Panc1 (cell line): ENCODE measurements around the gene KCNC1. TPM values are rescaled to one million over a fixed set of nuclear protein-coding genes. Genes with fewer than 3 reads are reported as not detected.

Experiments used
- ATAC-seq: fragments of 200-7000 bp; cut with Tn5 transposase; 2 replicates; pipeline ENCODE4 v1.9.1; 2020; ENCODE audit warnings: mild to moderate bottlenecking, moderate library complexity
- BruUV-seq: library from RNA; stranded (reverse); fragments of 400-500 nt; replicated peaks from 2 replicates; lab custom pipeline; 2021; lab: Mats Ljungman, UMichigan
- CTCF ChIA-PET: fragments of 300-600 bp; sonication (Branson Sonifier 250); formaldehyde crosslinking; loops from one replicate; lab custom pipeline; 2022; ENCODE audit warnings: antibody characterized with exemption; lab: Charles Lee
- POLR2A ChIA-PET: fragments of 300-600 bp; sonication (Branson Sonifier 250); formaldehyde crosslinking; loops from one replicate; lab custom pipeline; 2022; ENCODE audit warnings: antibody characterized with exemption; lab: Charles Lee
- DNase-seq: peaks from one replicate; pipeline ENCODE4 v3.0.0-alpha.2; 2010; ENCODE audit warnings: low read depth, low spot score
- H3K27ac ChIP-seq: 2 replicates; pipeline ENCODE4 v1.5.1; 2011; ENCODE audit warnings: mild to moderate bottlenecking, low read length, inconsistent platforms
- H3K27me3 ChIP-seq: fragments of 200-500 bp; sonication (Bioruptor generic); 2 replicates; pipeline ENCODE4 v1.6.0; 2014; ENCODE audit warnings: low read length, inconsistent platforms; ENCODE audit not compliant: control insufficient read depth, insufficient read depth
- H3K36me3 ChIP-seq: fragments of 200-500 bp; sonication (Bioruptor generic); 2 replicates; pipeline ENCODE4 v1.5.1; 2014; ENCODE audit warnings: inconsistent platforms, mild to moderate bottlenecking, low read length, moderate library complexity; ENCODE audit not compliant: control insufficient read depth, insufficient read depth
- H3K4me1 ChIP-seq: 2 replicates; pipeline ENCODE4 v1.5.1; 2011; ENCODE audit warnings: inconsistent platforms, mild to moderate bottlenecking, low read length, moderate library complexity; ENCODE audit not compliant: control insufficient read depth, insufficient read depth
- H3K4me3 ChIP-seq, 2 experiments: 2 replicates each; pipeline ENCODE4 v1.5.1; 2011 to 2012; ENCODE audit warnings: low read depth in 2 of 2, low read length in 2 of 2, mild to moderate bottlenecking in 2 of 2, inconsistent platforms in 1 of 2, moderate library complexity in 1 of 2
- H3K9me3 ChIP-seq: fragments of 200-500 bp; sonication (Bioruptor generic); 2 replicates; pipeline ENCODE4 v1.5.1; 2014; ENCODE audit warnings: low read depth, mild to moderate bottlenecking, inconsistent platforms, low read length, moderate library complexity; ENCODE audit not compliant: control insufficient read depth, insufficient read depth
- CTCF ChIP-seq: fragments of 450-650 bp; IDR thresholded peaks from 2 replicates; pipeline ENCODE4 v1.5.1; 2017; ENCODE audit warnings: mild to moderate bottlenecking
- POLR2AphosphoS5 ChIP-seq: IDR thresholded peaks from 2 replicates; pipeline ENCODE4 v1.6.1; 2012; ENCODE audit warnings: mild to moderate bottlenecking, low read depth, low read length, moderate library complexity
- REST ChIP-seq, 2 experiments: IDR thresholded peaks; 2 replicates each; pipeline ENCODE4 v1.6.1; 2011 to 2012; ENCODE audit warnings: low read depth in 2 of 2, control low read depth in 1 of 2, low read length in 1 of 2, mild to moderate bottlenecking in 1 of 2, moderate library complexity in 1 of 2; ENCODE audit not compliant: insufficient read depth in 1 of 2
- SIN3A ChIP-seq: IDR thresholded peaks from 2 replicates; pipeline ENCODE4 v1.6.1; 2012; ENCODE audit warnings: low read depth, mild to moderate bottlenecking, low read length, moderate library complexity, borderline replicate concordance; ENCODE audit not compliant: insufficient read depth
- TCF7L2 ChIP-seq: IDR thresholded peaks from 2 replicates; pipeline ENCODE4 v1.6.1; 2011; ENCODE audit warnings: mild to moderate bottlenecking, low read depth, low read length, inconsistent platforms
- in situ Hi-C: cut with HindIII; loops from 2 replicates; pipeline ENCODE4 v1.10.0; 2016; ENCODE audit warnings: low sequenced_read_pairs, low pct_unique_long_range_greater_than_20kb
- intact Hi-C: fragments of 100-400 bp; cut with micrococcal nuclease; formaldehyde crosslinking; loops from one replicate; pipeline ENCODE4 v1.10.0; 2022; ENCODE audit not compliant: unreplicated experiment
- total RNA-seq: library from RNA; stranded (reverse); gene quantifications from one replicate; pipeline ENCODE4 v1.2.1, GENCODE V29; 2021; ENCODE audit not compliant: unreplicated experiment

Gene KCNC1
- total RNA-seq, 1 experiment from 2014 or later: 0.95 TPM

GRCh38 chr11:17713851-17714250 is 20.7 kb upstream of the KCNC1 start:
- in situ Hi-C loops (no loop called here), intact Hi-C loops (no loop called here)
- no TSS peak for BruUV-seq
- ATAC-seq (no peak), DNase-seq (no peak)
- Histone ChIP-seq H3K27ac (no peak overlapping the region), H3K27me3 (peaks cover 19% of the 10 kb centered on the region), H3K4me3 (no peak overlapping the region), H3K36me3 (no peaks in the 10 kb centered on the region), H3K9me3 (no peaks in the 10 kb centered on the region), H3K4me1 (no peaks in the 10 kb centered on the region)
- ChIA-PET POLR2A (no interaction called here), CTCF (interaction anchor here (1.2 kb wide), 1 partner anchor 17 kb away, joined by 3 read pairs; no protein-coding TSS in a partner anchor)
- TF ChIP-seq SIN3A: no peak
- no peak for TF ChIP-seq CTCF
- TF ChIP-seq POLR2AphosphoS5: no peak
- TF ChIP-seq REST (IDR thresholded peaks at IDR 0.05; ENCODE audit: insufficient read depth in 1 of 2, low read depth in 2 of 2, low read length in 1 of 2): no peak
- TF ChIP-seq TCF7L2: no peak

- Histone ChIP-seq H3K36me3 (no peaks in the 10 kb centered on the region), H3K9me3 (no peaks in the 10 kb centered on the region), H3K4me1 (no peaks in the 10 kb centered on the region), H3K4me3 (no peak overlapping the region), H3K27ac (no peak overlapping the region), H3K27me3 (peaks cover 21% of the 10 kb centered on the region)
- intact Hi-C loops (no loop called here), in situ Hi-C loops (no loop called here)
- ChIA-PET POLR2A (no interaction called here), CTCF (interaction anchor here (1.2 kb wide), 1 partner anchor 16 kb away, joined by 3 read pairs; no protein-coding TSS in a partner anchor)
- BruUV-seq: no TSS peak
- ATAC-seq: no peak
- DNase-seq: no peak
- TF ChIP-seq TCF7L2 (no peak), SIN3A (no peak), POLR2AphosphoS5 (no peak), REST (IDR thresholded peaks at IDR 0.05; ENCODE audit: insufficient read depth in 1 of 2, low read depth in 2 of 2, low read length in 1 of 2) (no peak), CTCF (no peak)
Measured at GRCh38 chr11:17714356-17714854, 20.2 kb upstream of the KCNC1 start.
